Suppressor macrophage (primary cell): Measurements from ENCODE around the gene GPAM.
"Not testable (repeated sequence)": the region's sequence is repeated elsewhere in the genome, so short reads cannot be mapped to it uniquely, and the experiment has no call there.

Experiments used
- DNase-seq, 4 experiments: peaks; one replicate each; pipeline ENCODE4 v3.0.0-alpha.2; 2020 to 2022

The GPAM gene

GRCh38 chr10:112131996-112132395 is 51.6 kb downstream of the GPAM start:
- no peak for DNase-seq

- no peak for DNase-seq
Measured at GRCh38 chr10:112131346-112131745, 52.2 kb downstream of the GPAM start.

- DNase-seq: no peak
Measured at GRCh38 chr10:112126901-112127300, 56.7 kb downstream of the GPAM start.

DNA sequence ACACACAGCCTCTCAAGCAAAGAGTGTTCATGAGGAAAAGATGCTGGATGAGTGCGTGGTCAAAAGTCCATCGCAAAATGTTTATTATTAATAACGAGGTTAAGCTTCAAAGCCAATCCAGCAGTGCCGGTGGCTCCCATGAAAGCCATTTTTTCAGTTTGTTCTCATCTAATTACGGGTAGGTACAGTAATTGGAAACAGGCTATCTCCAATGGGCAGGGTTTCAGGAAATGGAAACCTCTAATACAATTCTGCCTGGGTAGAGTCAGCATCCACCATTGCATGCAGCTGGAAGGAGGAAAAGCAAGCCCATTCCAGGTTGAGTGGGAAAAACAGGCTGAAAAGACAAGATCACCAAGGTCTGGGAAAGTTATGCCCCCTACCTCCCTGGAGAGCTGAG is 57.4 kb downstream of the GPAM start:
- no peak for DNase-seq

GRCh38 chr10:112124866-112125265 is 58.7 kb downstream of the GPAM start:
- no peak for DNase-seq

DNA sequence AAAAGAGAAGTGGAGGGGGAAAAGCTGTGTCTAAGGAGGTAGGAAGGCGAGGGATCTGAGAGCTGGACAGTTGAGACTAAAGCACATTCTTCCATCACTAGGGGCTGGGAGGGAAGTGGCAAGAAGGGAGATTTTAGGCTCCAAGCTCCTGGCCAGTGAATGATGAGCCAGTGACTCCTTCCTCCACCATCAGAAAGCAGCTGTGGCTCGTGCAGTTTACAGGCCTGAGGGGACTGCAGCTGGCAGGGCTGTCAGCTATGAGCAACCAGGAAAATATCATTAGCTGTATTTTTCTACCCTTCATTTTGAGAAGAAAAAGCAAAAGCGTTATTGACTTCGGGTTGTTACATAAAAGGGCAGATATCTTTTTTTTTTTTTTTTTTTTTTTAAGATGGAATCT is 60.7 kb downstream of the GPAM start:
- DNase-seq: no peak

GRCh38 chr10:112120491-112120890 is 63.1 kb downstream of the GPAM start:
- DNase-seq: no peak

DNA sequence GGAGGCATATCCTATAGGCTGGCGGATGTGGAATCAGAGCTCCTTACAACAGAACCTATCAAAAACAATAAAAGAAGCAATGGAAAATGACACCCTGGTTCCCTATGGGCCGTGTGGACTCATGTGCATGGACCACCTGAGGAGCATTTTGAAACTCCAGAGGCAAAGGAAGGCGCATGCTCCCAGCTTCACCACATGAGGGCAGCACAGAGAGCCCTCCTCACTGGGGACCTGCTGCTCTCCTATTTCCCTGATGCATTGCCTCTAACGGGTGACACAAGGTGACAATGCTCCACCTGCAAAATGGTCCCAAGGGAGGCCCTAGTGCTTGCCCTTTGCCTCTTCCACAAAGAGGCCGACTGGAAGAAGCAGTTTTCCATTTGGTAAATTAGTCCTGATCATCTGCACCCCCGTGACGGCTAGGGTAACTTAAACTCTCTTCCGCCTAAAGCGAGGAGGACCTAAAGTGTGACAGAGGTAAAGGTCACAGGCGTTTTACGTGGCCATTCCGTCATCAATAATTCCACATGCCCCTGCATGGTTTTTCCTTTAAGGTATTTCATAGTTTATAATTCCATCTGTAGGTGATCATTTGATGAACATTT is 67.7 kb downstream of the GPAM start:
- DNase-seq: peak; percentile 41 to 64 (median 52)

DNA sequence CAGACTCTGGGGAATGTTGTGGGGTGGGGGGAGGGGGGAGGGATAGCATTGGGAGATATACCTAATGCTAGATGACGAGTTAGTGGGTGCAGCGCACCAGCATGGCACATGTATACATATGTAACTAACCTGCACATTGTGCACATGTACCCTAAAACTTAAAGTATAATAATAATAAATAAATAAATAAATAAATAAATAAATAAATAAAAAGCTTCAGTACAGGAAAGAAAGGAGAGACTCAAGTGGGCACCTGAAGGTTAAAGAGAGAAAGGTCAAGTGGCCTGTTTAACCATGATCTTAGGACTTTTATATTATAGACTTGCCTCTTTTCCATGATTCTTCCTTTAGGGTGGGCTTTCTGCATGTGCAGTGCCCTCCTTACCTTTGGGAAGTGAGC is 73.8 kb downstream of the GPAM start:
- DNase-seq: not testable (repeated sequence)
